HUES6 (cell line): ENCODE results near the gene ANKRD37.

ENCODE experiments used
- H3K27ac ChIP-seq: 2 replicates; pipeline ENCODE4 v1.7.0; 2013; ENCODE audit warnings: low read depth, mild to moderate bottlenecking, low read length, inconsistent platforms
- H3K27me3 ChIP-seq: 2 replicates; pipeline ENCODE4 v1.6.1; 2013; ENCODE audit warnings: low read length; ENCODE audit not compliant: control insufficient read depth, insufficient read depth
- H3K36me3 ChIP-seq: 2 replicates; pipeline ENCODE4 v1.6.1; 2013; ENCODE audit warnings: low read length; ENCODE audit not compliant: control insufficient read depth, insufficient read depth
- H3K4me1 ChIP-seq: 2 replicates; pipeline ENCODE4 v1.6.1; 2013; ENCODE audit warnings: low read length; ENCODE audit not compliant: control insufficient read depth, insufficient read depth
- H3K4me3 ChIP-seq: 2 replicates; pipeline ENCODE4 v1.5.1; 2013; ENCODE audit warnings: low read depth, low read length
- H3K9ac ChIP-seq: one replicate; pipeline ENCODE4 v1.6.1; 2013; ENCODE audit warnings: mild to moderate bottlenecking, low read length
- H3K9me3 ChIP-seq: 2 replicates; pipeline ENCODE4 v1.6.1; 2013; ENCODE audit warnings: low read depth, low read length; ENCODE audit not compliant: control insufficient read depth, insufficient read depth

Gene ANKRD37

DNA sequence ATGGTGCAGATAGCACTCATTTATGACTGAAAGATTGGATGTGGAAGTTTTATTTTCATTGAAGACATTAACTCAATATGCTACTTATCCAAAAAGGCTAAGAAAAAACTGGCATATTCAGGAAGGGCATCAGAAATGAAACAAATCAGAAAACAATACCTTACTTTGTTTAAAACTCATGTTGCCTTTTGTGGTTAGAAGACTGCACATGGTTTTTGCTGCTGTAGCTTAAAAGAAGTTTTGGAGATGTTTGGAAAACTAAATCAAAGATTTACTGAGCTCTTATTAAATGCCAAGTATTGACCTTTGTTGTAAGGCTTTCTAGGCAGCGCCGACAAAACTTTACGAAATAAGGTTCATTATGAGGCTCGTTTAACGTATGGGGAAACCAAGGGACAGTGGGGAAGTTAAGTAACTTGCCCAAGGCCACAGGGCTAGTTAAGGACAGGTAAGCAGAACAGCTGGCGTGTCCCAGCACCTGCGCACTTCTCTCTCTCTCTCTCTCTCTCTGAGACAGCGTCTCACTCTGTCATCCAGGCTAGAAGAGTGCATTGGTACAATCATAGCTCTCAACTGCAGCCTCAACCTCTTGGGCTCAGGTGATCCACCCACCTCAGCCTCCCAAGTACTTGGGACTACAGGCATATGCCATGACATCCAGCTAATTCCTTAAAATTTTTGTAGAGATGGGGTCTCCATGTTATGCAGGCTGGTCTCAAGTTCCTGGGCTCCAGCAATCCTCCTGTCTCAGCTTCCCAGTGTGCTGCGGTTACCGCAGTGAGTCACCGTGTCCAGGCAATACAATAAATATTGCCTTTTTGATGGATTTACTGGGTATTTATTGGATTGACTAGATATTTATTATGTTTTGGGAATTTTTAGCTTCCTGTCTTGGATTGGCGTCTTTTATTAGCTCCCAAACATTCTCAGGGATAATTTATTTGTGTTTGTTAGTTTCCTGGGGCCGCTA lies 17.0 kb upstream of the ANKRD37 start:
- Histone ChIP-seq H3K27ac (no peak overlapping the region), H3K9ac (no peak overlapping the region), H3K4me3 (no peak overlapping the region), H3K4me1 (peaks cover 6% of the 10 kb centered on the region; the same call in 1 of the 2 replicates), H3K27me3 (no peaks in the 10 kb centered on the region), H3K9me3 (no peaks in the 10 kb centered on the region; the same call in 1 of the 2 replicates), H3K36me3 (no peaks in the 10 kb centered on the region)

DNA sequence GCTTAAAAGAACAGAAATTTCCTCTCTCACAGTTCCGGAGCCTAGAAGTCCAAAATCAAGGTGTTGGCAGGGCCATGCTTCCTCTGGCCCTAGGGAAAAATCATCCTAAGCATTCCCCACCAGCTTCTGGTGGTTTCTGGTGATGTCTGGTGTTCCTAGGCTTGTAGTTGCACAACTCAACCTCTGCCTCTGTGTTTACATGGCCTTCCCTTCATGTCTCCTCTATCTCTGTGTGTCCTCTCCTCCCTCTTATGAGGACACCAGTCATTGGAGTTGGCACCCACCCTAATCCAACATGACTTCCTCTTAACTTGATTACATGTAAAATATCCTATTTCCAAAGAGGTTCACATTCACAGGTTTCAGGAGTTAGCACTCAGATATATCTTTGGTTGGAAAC lies 16.3 kb upstream of the ANKRD37 start:
- Histone ChIP-seq H3K9ac (no peak overlapping the region), H3K36me3 (no peaks in the 10 kb centered on the region), H3K4me1 (peaks cover 6% of the 10 kb centered on the region; the same call in 1 of the 2 replicates), H3K27ac (no peak overlapping the region), H3K27me3 (no peaks in the 10 kb centered on the region), H3K9me3 (no peaks in the 10 kb centered on the region; the same call in 1 of the 2 replicates), H3K4me3 (no peak overlapping the region)

DNA sequence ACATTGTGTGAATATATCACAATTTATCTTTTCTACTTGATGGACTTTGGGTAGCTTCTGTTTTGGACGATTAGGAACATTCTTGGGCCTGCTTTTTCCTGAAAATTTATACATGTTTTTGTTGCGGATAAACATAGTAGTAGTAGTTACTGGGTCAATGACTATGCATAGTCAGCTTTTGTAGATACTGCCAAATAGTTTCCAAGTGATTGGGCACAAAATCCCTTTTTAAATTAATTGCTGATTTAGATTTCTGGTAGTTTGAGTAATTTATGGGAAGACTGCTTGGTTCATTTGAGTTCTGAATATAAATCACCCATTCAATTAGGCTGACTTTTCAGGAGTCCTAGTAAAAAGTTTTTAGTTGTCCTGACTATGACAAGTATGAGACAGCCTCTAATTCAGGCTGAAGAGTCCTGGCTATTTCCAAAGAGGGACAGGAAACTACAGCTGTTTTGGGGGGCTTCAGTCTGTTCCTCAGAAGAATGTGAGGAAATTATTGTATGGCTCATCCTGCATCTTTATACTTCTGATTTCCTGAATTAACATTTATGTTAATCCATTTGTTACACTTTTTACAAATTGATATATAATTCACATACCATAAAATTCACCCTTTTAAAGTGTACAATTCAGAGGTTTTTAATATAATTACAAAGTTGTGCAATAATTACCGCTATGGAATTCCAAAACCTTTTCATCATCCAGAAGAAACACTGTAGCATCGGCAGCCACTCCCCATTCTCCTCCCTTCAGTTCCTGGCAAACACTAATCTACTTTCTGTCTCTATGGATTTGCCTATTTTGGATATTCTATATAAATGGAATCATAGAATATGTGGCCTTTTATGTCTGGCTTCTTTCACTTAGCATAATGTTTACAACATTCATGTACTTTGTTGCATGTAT lies 15.1 kb upstream of the ANKRD37 start:
- H3K4me1 ChIP-seq: peaks cover 6% of the 10 kb centered on the region; the same call in 1 of the 2 replicates
- no peaks in the 10 kb centered on the region for H3K36me3 ChIP-seq
- no peak overlapping the region for H3K9ac ChIP-seq
- H3K27me3 ChIP-seq: no peaks in the 10 kb centered on the region
- H3K9me3 ChIP-seq: no peaks in the 10 kb centered on the region; the same call in 1 of the 2 replicates
- no peak overlapping the region for H3K27ac ChIP-seq
- H3K4me3 ChIP-seq: no peak overlapping the region

DNA sequence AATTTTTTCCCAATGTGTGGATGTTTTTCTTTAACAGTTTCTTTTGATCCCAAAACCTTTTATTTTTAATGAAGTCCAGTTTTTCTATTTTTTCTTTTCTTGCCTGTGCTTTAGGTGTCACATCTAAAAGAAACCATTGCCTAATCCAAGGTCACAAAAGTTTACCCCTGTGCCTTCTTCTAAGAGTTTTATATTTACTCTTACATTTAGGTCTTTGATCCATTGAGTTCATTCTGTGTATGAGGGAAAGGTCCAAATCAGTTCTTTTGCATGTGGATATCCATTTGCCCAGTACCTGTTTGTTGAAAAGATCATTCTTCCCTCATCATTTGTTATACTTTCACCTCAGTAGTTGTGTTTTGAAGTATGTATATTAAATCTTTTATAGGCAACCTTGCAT lies 13.9 kb upstream of the ANKRD37 start:
- Histone ChIP-seq H3K27me3 (no peaks in the 10 kb centered on the region), H3K36me3 (no peaks in the 10 kb centered on the region), H3K27ac (no peak overlapping the region), H3K4me1 (peaks cover under 1% of the 10 kb centered on the region; the same call in 1 of the 2 replicates), H3K9me3 (no peaks in the 10 kb centered on the region; the same call in 1 of the 2 replicates), H3K4me3 (no peak overlapping the region), H3K9ac (no peak overlapping the region)

DNA sequence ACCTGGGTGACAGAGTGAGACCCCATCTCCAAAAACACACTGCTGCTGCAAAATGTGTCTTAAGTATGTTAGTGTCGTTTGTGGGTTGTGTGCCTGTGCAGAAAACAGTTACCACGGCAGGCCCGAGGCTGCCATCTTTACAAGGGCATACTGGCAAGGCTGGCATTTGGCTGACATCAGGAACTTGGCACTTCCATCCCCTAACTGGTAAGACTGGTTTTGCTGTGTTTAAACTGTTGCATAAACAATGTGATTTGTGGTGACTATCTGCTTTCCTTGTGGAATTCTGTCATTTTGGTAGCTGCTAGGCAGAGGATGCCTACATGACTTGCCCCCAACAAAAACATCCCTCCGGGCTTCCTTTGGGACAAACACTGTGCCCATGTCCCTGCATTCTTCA lies 13.2 kb upstream of the ANKRD37 start:
- H3K9me3 ChIP-seq: no peaks in the 10 kb centered on the region; the same call in 1 of the 2 replicates
- no peak overlapping the region for H3K9ac ChIP-seq
- H3K36me3 ChIP-seq: no peaks in the 10 kb centered on the region
- no peaks in the 10 kb centered on the region for H3K27me3 ChIP-seq
- H3K4me1 ChIP-seq: no peaks in the 10 kb centered on the region
- no peak overlapping the region for H3K4me3 ChIP-seq
- no peak overlapping the region for H3K27ac ChIP-seq

DNA sequence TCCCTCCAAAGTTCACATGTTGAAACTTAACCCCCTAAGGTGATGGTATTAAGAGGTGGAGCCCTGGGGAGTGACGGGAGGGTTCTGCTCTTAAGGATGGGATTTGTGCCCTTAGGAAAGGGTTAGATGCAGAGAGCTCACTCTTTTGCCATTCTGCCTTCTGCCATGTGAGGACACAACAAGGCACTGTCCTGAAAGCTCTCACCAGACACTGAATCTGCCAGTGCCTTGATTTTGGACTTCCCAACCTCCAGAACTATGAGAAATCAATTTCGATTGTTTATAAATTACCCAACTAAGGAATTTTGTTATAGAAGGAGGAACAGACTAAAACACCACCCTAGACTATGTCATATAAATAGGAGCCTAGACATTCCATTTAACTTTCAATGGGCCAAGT lies 12.6 kb upstream of the ANKRD37 start:
- no peak overlapping the region for H3K27ac ChIP-seq
- no peak overlapping the region for H3K9ac ChIP-seq

DNA sequence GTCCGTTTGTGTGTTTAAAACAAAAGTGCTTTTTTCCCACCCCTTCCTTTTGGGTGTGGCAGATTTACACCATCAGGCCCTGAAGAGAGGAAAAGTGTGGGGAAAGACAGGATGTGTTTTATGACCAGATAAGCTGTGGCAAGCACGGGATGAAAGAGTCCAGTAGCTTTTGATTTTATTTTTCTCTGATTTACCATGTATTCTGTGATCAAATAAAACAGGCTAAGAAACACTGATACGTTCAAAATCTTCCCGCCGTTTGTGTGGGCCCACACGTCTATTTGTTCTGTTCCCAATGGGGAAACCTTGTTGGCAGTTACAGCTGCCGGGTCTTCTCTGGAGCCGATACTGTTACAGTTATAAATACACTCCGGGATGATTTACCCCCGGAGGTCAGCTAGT lies 11.7 kb upstream of the ANKRD37 start:
- no peaks in the 10 kb centered on the region for H3K36me3 ChIP-seq
- H3K4me1 ChIP-seq: no peaks in the 10 kb centered on the region
- H3K27ac ChIP-seq: no peak overlapping the region
- H3K9ac ChIP-seq: no peak overlapping the region
- no peaks in the 10 kb centered on the region for H3K27me3 ChIP-seq
- no peaks in the 10 kb centered on the region; the same call in 1 of the 2 replicates for H3K9me3 ChIP-seq
- no peak overlapping the region for H3K4me3 ChIP-seq

More for the DNA sequence above, 12.6 kb upstream of the ANKRD37 start:
- Histone ChIP-seq H3K27me3 (no peaks in the 10 kb centered on the region), H3K9me3 (no peaks in the 10 kb centered on the region; the same call in 1 of the 2 replicates), H3K4me1 (no peaks in the 10 kb centered on the region), H3K36me3 (no peaks in the 10 kb centered on the region), H3K4me3 (no peak overlapping the region)

DNA sequence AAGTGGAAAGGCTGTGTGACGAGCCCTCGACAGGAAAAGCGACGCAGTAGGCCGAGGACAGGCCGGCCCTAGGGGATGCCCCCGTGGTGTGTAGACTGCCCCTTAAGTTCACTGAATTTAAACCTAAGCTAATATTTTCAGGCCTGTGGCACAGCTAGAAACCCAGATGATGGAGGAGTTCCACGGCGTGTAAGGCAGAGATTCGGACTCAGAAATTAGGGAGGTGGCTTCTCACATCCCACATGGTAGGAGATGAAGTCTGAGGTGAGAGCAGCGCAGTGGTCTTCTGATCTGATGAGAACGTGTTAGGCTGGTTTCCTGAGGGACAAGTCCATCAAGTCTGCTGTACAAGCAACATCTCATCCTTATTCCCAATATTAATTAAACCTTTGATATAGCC lies 8.7 kb upstream of the ANKRD37 start:
- Histone ChIP-seq H3K9ac (no peak overlapping the region), H3K4me3 (no peak overlapping the region), H3K36me3 (no peaks in the 10 kb centered on the region), H3K27ac (no peak overlapping the region), H3K9me3 (no peaks in the 10 kb centered on the region; the same call in 1 of the 2 replicates), H3K27me3 (no peaks in the 10 kb centered on the region), H3K4me1 (no peaks in the 10 kb centered on the region)

DNA sequence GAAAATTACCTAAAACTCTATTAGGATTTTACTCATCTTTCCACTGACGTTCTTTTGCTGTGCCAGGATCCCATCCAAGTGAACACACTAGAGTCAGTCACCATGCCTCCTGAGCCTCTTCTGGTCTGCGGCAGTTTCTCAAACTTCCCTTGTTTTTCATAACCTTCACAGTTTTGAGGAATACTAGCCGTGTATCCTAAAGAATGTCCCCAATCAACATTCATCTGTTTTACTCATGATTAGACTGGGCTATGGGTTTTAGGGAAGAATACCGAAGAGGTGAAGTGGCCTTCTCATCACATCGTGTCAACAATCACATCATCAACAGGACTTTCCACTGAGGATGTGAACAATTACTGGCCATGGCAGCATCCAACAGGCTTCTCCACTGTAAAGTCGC lies 5.7 kb upstream of the ANKRD37 start:
- Histone ChIP-seq H3K27ac (no peak overlapping the region), H3K4me3 (no peak overlapping the region), H3K4me1 (0 out of 2 replicates have a peak, but pooled peaks cover 3% of the 10 kb centered on the region), H3K9me3 (no peaks in the 10 kb centered on the region; the same call in 1 of the 2 replicates), H3K27me3 (no peaks in the 10 kb centered on the region; the same call in 1 of the 2 replicates), H3K9ac (no peak overlapping the region), H3K36me3 (no peaks in the 10 kb centered on the region)

DNA sequence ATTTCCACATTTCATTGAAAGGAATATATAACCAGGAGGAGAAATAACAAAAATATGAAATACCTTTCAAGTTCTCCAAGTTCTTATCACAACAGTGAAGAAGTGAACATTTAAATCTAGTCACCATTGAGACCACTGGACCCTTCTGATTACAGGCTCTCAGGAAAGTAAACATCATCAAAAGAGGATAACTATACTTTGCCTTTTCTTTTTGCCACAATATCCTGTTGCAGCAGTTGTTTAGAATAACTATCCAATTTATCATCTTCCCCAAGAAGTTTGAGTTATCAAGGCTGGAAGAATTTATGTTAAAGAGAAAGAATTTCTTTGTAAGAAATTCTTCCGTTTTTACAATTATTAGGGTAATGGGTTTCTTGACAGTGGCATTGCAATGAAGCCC lies 4.5 kb upstream of the ANKRD37 start:
- Histone ChIP-seq H3K36me3 (no peaks in the 10 kb centered on the region), H3K27me3 (no peaks in the 10 kb centered on the region; the same call in 1 of the 2 replicates), H3K9me3 (no peaks in the 10 kb centered on the region; the same call in 1 of the 2 replicates), H3K27ac (no peak overlapping the region), H3K4me3 (no peak overlapping the region), H3K4me1 (peaks cover 6% of the 10 kb centered on the region; the same call in 1 of the 2 replicates), H3K9ac (no peak overlapping the region)
